H1 (cell line): ENCODE data around the gene ATP9B. TPM values are rescaled to one million over a fixed set of nuclear protein-coding genes. Genes with fewer than 3 reads are reported as not detected.

Source experiments
- CTCF ChIA-PET: fragments of 300-600 bp; sonication (Branson Sonifier 250); formaldehyde crosslinking; loops from one replicate; lab custom pipeline; 2021; ENCODE audit not compliant: partially characterized antibody; lab: Charles Lee
- POLR2A ChIA-PET: fragments of 300-600 bp; sonication (Branson Sonifier 250); formaldehyde crosslinking; loops from one replicate; lab custom pipeline; 2021; ENCODE audit warnings: inconsistent platforms; ENCODE audit not compliant: partially characterized antibody; lab: Charles Lee
- DNase-seq, 2 experiments: peaks; one replicate each; pipeline versions ENCODE4 v3.0.0 to v3.0.0-alpha.2; 2010 to 2022; ENCODE audit warnings: low spot score in 2 of 2, low read depth in 1 of 2, mixed read lengths in 1 of 2
- FAIRE-seq: peaks from 2 replicates; lab custom pipeline; 2011; peaks lifted over from hg19 to GRCh38; lab: Jason Lieb, UNC
- H2AFZ ChIP-seq: 2 replicates; pipeline ENCODE4 v1.8.1; 2012; ENCODE audit warnings: low read length, inconsistent platforms
- H2AK5ac ChIP-seq: 2 replicates; pipeline ENCODE4 v1.6.1; 2013; ENCODE audit warnings: low read depth, low read length
- H2BK120ac ChIP-seq: replicated peaks from 2 replicates; pipeline ENCODE3; 2013; ENCODE audit warnings: low read depth, low read length, inconsistent platforms
- H2BK12ac ChIP-seq: 2 replicates; pipeline ENCODE4 v1.6.1; 2013; ENCODE audit warnings: low read depth, low read length
- H2BK15ac ChIP-seq: 2 replicates; pipeline ENCODE4 v1.6.1; 2013; ENCODE audit warnings: low read length
- H2BK20ac ChIP-seq: 2 replicates; pipeline ENCODE4 v1.6.1; 2013; ENCODE audit warnings: low read length
- H2BK5ac ChIP-seq: 2 replicates; pipeline ENCODE4 v1.6.1; 2013; ENCODE audit warnings: low read depth, low read length
- H3K14ac ChIP-seq: 2 replicates; pipeline ENCODE4 v1.6.1; 2013; ENCODE audit warnings: inconsistent platforms; ENCODE audit not compliant: insufficient read length
- H3K18ac ChIP-seq: 2 replicates; pipeline ENCODE4 v1.6.1; 2013; ENCODE audit warnings: low read length; ENCODE audit errors: extremely low read depth
- H3K23ac ChIP-seq: 2 replicates; pipeline ENCODE4 v1.6.1; 2013; ENCODE audit warnings: inconsistent platforms; ENCODE audit not compliant: insufficient read length
- H3K23me2 ChIP-seq: 2 replicates; pipeline ENCODE4 v1.6.1; 2013; ENCODE audit warnings: low read depth, low read length
- H3K27ac ChIP-seq: 2 replicates; pipeline ENCODE4 v1.6.1; 2011; ENCODE audit warnings: low read depth, low read length, inconsistent platforms
- H3K27me3 ChIP-seq, 4 experiments: replicated peaks in 1 of 4; 1 replicate in 1 of 4; 2 replicates in 3 of 4; pipeline versions ENCODE4 v1.6.1 to v1.8.1; 2011 to 2013; ENCODE audit warnings: low read length in 3 of 4, mild to moderate bottlenecking in 3 of 4, inconsistent platforms in 2 of 4, mixed read lengths in 2 of 4, moderate library complexity in 1 of 4; ENCODE audit not compliant: control insufficient read depth in 3 of 4, insufficient read depth in 3 of 4; ENCODE audit errors: extremely low read depth in 1 of 4
- H3K36me3 ChIP-seq, 4 experiments: 2 replicates each; pipeline versions ENCODE4 v1.6.1 to v1.8.1; 2011 to 2013; ENCODE audit warnings: mild to moderate bottlenecking in 4 of 4, low read length in 3 of 4, moderate library complexity in 2 of 4, control low read depth in 1 of 4, inconsistent platforms in 1 of 4; ENCODE audit not compliant: insufficient read depth in 4 of 4, control insufficient read depth in 2 of 4
- H3K4ac ChIP-seq: replicated peaks from 2 replicates; pipeline ENCODE3; 2013; ENCODE audit warnings: low read length, low read depth, mixed read lengths, inconsistent platforms; ENCODE audit not compliant: insufficient read length
- H3K4me1 ChIP-seq, 4 experiments: replicated peaks in 1 of 4; 1 replicate in 1 of 4; 2 replicates in 3 of 4; pipeline versions ENCODE4 v1.6.1 to v1.8.1; 2011 to 2013; ENCODE audit warnings: low read length in 3 of 4, inconsistent platforms in 2 of 4, mixed read lengths in 1 of 4; ENCODE audit not compliant: insufficient read depth in 4 of 4, control insufficient read depth in 3 of 4
- H3K4me2 ChIP-seq, 2 experiments: 2 replicates each; pipeline versions ENCODE4 v1.6.1 to v1.8.1; 2011 to 2013; ENCODE audit warnings: low read depth in 2 of 2, low read length in 2 of 2, control low read depth in 1 of 2, inconsistent platforms in 1 of 2, mild to moderate bottlenecking in 1 of 2; ENCODE audit not compliant: insufficient read depth in 1 of 2
- H3K4me3 ChIP-seq, 4 experiments: fragments of 200-600, 300-600 bp in 1 of 4; sonication (generic), shearing (Covaris generic), sonication (Bioruptor Twin) in 1 of 4; 2 replicates each; pipeline versions ENCODE4 v1.5.1 to v1.8.1; 2011 to 2016; ENCODE audit warnings: low read length in 4 of 4, low read depth in 3 of 4, control low read depth in 2 of 4, inconsistent platforms in 2 of 4, mild to moderate bottlenecking in 2 of 4, mixed read lengths in 1 of 4, moderate library complexity in 1 of 4; ENCODE audit not compliant: insufficient read depth in 2 of 4; ENCODE audit errors: extremely low read depth in 1 of 4
- H3K56ac ChIP-seq: replicated peaks from 2 replicates; pipeline ENCODE3; 2013; ENCODE audit warnings: low read depth, mild to moderate bottlenecking, mixed read lengths, low read length, inconsistent platforms; ENCODE audit not compliant: insufficient read length
- H3K79me1 ChIP-seq: 2 replicates; pipeline ENCODE4 v1.6.1; 2013; ENCODE audit warnings: low read depth, low read length, control low read depth
- H3K79me2 ChIP-seq, 2 experiments: 2 replicates each; pipeline versions ENCODE4 v1.6.1 to v1.8.1; 2012 to 2013; ENCODE audit warnings: low read length in 2 of 2, mild to moderate bottlenecking in 2 of 2, inconsistent platforms in 1 of 2; ENCODE audit not compliant: insufficient read depth in 2 of 2, control insufficient read depth in 1 of 2
- H3K9ac ChIP-seq, 4 experiments: replicated peaks in 1 of 4; 1 replicate in 1 of 4; 2 replicates in 3 of 4; pipeline versions ENCODE4 v1.6.1 to v1.8.1; 2011 to 2013; ENCODE audit warnings: low read depth in 3 of 4, low read length in 3 of 4, control low read depth in 2 of 4, mild to moderate bottlenecking in 2 of 4, moderate library complexity in 2 of 4, inconsistent platforms in 1 of 4; ENCODE audit errors: extremely low read depth in 1 of 4
- H3K9me3 ChIP-seq, 2 experiments: 2 replicates each; pipeline versions ENCODE4 v1.6.1 to v1.8.1; 2012 to 2013; ENCODE audit warnings: mild to moderate bottlenecking in 2 of 2, moderate library complexity in 2 of 2, control low read depth in 1 of 2, inconsistent platforms in 1 of 2, low read depth in 1 of 2, low read length in 1 of 2, mixed read lengths in 1 of 2; ENCODE audit not compliant: insufficient read depth in 2 of 2
- H4K20me1 ChIP-seq, 2 experiments: replicated peaks in 1 of 2; 2 replicates each; pipeline versions ENCODE3 to v1.8.1; 2011 to 2013; ENCODE audit warnings: inconsistent platforms in 2 of 2, low read length in 2 of 2, mild to moderate bottlenecking in 1 of 2; ENCODE audit not compliant: insufficient read depth in 2 of 2, control insufficient read depth in 1 of 2
- H4K5ac ChIP-seq: 2 replicates; pipeline ENCODE4 v1.6.1; 2013; ENCODE audit warnings: low read length, low read depth, mixed read lengths, inconsistent platforms; ENCODE audit not compliant: insufficient read length
- H4K8ac ChIP-seq: 2 replicates; pipeline ENCODE4 v1.8.0; 2013; ENCODE audit warnings: mild to moderate bottlenecking, moderate library complexity, low read length, inconsistent platforms; ENCODE audit not compliant: insufficient read depth; ENCODE audit errors: extremely low read depth
- H4K91ac ChIP-seq: replicated peaks from 2 replicates; pipeline ENCODE3; 2013; ENCODE audit warnings: low read length, mixed read lengths, inconsistent platforms; ENCODE audit not compliant: insufficient read length
- FOSL1 ChIP-seq: IDR thresholded peaks from 2 replicates; pipeline ENCODE4 v1.6.1; 2011; ENCODE audit warnings: mild to moderate bottlenecking, low read depth, low read length, moderate library complexity; ENCODE audit not compliant: insufficient read depth
- HDAC2 ChIP-seq, 2 experiments: fragments of 300-600 bp in 1 of 2; sonication (generic) in 1 of 2; IDR thresholded peaks; 2 replicates each; pipeline ENCODE4 v1.6.1; 2011 to 2012; ENCODE audit warnings: low read depth in 2 of 2, low read length in 2 of 2, mild to moderate bottlenecking in 2 of 2, moderate library complexity in 2 of 2, borderline replicate concordance in 1 of 2, inconsistent platforms in 1 of 2
- POU5F1 ChIP-seq: IDR thresholded peaks from 2 replicates; pipeline ENCODE4 v1.6.1; 2011; ENCODE audit warnings: low read depth, mild to moderate bottlenecking, low read length, moderate library complexity
- TEAD4 ChIP-seq: IDR thresholded peaks from 2 replicates; pipeline ENCODE4 v1.6.1; 2012; ENCODE audit warnings: low read depth, low read length, inconsistent platforms, mixed read lengths
- WGBS, 2 experiments: shearing (Covaris generic) in 1 of 2; methylation state at CpG; one replicate each; pipeline versions ENCODE4 v1.1.6 to v1.1.7; 2013 to 2015; ENCODE audit warnings: low lambda C conversion rate in 2 of 2, mixed read lengths in 2 of 2, inconsistent platforms in 1 of 2, low coverage in 1 of 2, missing lambda C conversion rate in 1 of 2; ENCODE audit not compliant: insufficient replicate concordance in 2 of 2, insufficient coverage in 1 of 2, insufficient read length in 1 of 2; ENCODE audit errors: extremely low coverage in 1 of 2, missing lambda C conversion rate in 1 of 2; 5-methylcytosine and 5-hydroxymethylcytosine counted together
- polyA plus RNA-seq, 7 experiments: library from polyadenylated mRNA; depleted of rRNA in 3 of 7; stranded (reverse) in 5 of 7; unstranded in 2 of 7; fragments of >200 nt in 5 of 7; fragments of 200-250 nt in 2 of 7; gene quantifications; 1 replicate in 5 of 7; 2 replicates in 1 of 7; 4 replicates in 1 of 7; pipeline versions ENCODE4 v1.2.1 to v1.2.3, GENCODE V29; 2011 to 2013; ENCODE audit warnings: missing spikeins in 2 of 7, mixed read lengths in 2 of 7
- total RNA-seq: library from RNA; stranded (reverse); fragmentation: NEBNext Ultra II Directional; extraction: Animal tissue kit (Norgen Biotek cat#: 25700); gene quantifications from 2 replicates; pipeline ENCODE4 v1.2.1, GENCODE V29; 2021

Gene ATP9B
- total and polyA plus RNA-seq, 2 of the 8 experiments (the other 6 are each of a cell fraction or from before 2014, with no cell fraction given) = 15.1 to 21.7 TPM

DNA sequence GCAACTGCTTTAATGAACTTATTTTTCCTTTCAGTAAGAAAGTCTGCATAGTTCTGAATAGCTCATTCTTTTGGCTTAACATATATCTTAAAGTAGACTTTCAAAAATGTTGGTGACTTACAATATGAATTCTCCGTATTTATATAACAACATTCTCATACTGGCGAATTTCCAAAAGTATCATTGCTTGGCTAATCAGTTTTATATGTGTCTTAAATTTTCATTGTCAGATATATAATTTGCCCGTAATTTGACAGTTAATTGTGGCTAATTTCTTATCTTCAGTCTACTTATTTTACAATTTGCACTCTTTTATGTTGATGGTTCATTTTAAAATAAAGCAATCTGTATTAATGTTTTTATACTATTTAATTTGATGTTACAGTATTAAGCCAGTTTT lies 144.9 kb downstream of the ATP9B start:
- H3K18ac ChIP-seq = no peak overlapping the region
- no peak overlapping the region for H3K14ac ChIP-seq
- DNase-seq = no peak
- no peaks in the 10 kb centered on the region for H3K79me2 ChIP-seq
- no peak overlapping the region for H3K23ac ChIP-seq
- no peak overlapping the region for H2BK12ac ChIP-seq
- H3K36me3 ChIP-seq = no peaks in the 10 kb centered on the region
- H2BK15ac ChIP-seq = no peak overlapping the region
- H3K27me3 ChIP-seq = no peaks in the 10 kb centered on the region
- POLR2A ChIA-PET = no interaction called here
- no peak overlapping the region for H2BK120ac ChIP-seq
- H2AK5ac ChIP-seq = no peak overlapping the region
- H3K4me2 ChIP-seq = no peak overlapping the region
- H3K9me3 ChIP-seq = no peaks in the 10 kb centered on the region
- H3K4ac ChIP-seq = no peak overlapping the region
- no peak overlapping the region for H3K9ac ChIP-seq
- no peak overlapping the region for H2BK5ac ChIP-seq
- no peak overlapping the region for H3K27ac ChIP-seq
- H3K4me1 ChIP-seq = no peaks in the 10 kb centered on the region
- H3K23me2 ChIP-seq = no peaks in the 10 kb centered on the region
- CTCF ChIA-PET = no interaction called here
- 84% methylated on average over 3 of the region's 3 CpGs; no CpG with 5 or more reads in 1 of the 2 experiments for WGBS, 2 experiments
- H3K79me1 ChIP-seq = peaks cover 3% of the 10 kb centered on the region; the same call in 1 of the 2 replicates
- peaks cover 0 to 3% of the 10 kb centered on the region in 2 experiments for H4K20me1 ChIP-seq
- H2AFZ ChIP-seq = no peak overlapping the region
- no peak overlapping the region for H4K91ac ChIP-seq
- no peak overlapping the region for H4K5ac ChIP-seq
- no peak overlapping the region for H2BK20ac ChIP-seq
- H4K8ac ChIP-seq = no peak overlapping the region
- H3K56ac ChIP-seq = no peak overlapping the region
- no peak for FAIRE-seq
- H3K4me3 ChIP-seq = no peak overlapping the region
- TF ChIP-seq POU5F1 = no peak
- TF ChIP-seq TEAD4 = no peak
- no peak for TF ChIP-seq FOSL1
- TF ChIP-seq HDAC2 (IDR thresholded peaks at IDR 0.05; ENCODE audit: borderline replicate concordance in 1 of 2, low read depth in 2 of 2, low read length in 2 of 2) = no peak
